Neural progenitor cell (in vitro differentiated cells): Measurements from ENCODE around the gene TCF7L2. TPM values are rescaled to one million over a fixed set of nuclear protein-coding genes. Genes with fewer than 3 reads are reported as not detected.
A peak's percentile ranks its signal among the peaks of the same experiment; 100 is the strongest.

ENCODE experiments used
- DNase-seq: peaks from one replicate; pipeline ENCODE4 v3.0.0-alpha.2; 2016; ENCODE audit warnings: low spot score
- H2AFZ ChIP-seq: fragments of 200-600 bp; sonication (generic); replicated peaks from 2 replicates; pipeline ENCODE4 v1.6.1; 2016; ENCODE audit warnings: antibody characterized with exemption
- H3F3A ChIP-seq: fragments of 200-600 bp; sonication (generic); 2 replicates; pipeline ENCODE4 v1.6.1; 2016; ENCODE audit warnings: antibody characterized with exemption, low read depth
- H3K27ac ChIP-seq: fragments of 200-600 bp; sonication (generic); 2 replicates; pipeline ENCODE4 v1.5.1; 2016; ENCODE audit warnings: mild to moderate bottlenecking
- H3K27me3 ChIP-seq: fragments of 200-600 bp; sonication (generic); 2 replicates; pipeline ENCODE4 v1.6.1; 2016; ENCODE audit warnings: mild to moderate bottlenecking, moderate library complexity
- H3K36me3 ChIP-seq: fragments of 200-600 bp; sonication (generic); 2 replicates; pipeline ENCODE4 v1.5.1; 2016
- H3K4me1 ChIP-seq: fragments of 200-600 bp; sonication (generic); 2 replicates; pipeline ENCODE4 v1.6.1; 2016; ENCODE audit warnings: mixed run types
- H3K4me2 ChIP-seq: fragments of 200-600 bp; sonication (generic); 2 replicates; pipeline ENCODE4 v1.6.1; 2016
- H3K4me3 ChIP-seq: fragments of 200-600 bp; sonication (generic); 2 replicates; pipeline ENCODE4 v1.5.1; 2016
- H3K79me2 ChIP-seq: fragments of 200-600 bp; sonication (generic); 2 replicates; pipeline ENCODE4 v1.6.1; 2016; ENCODE audit warnings: low read depth
- H3K9ac ChIP-seq: fragments of 200-600 bp; sonication (generic); 2 replicates; pipeline ENCODE4 v1.6.1; 2016
- H3K9me3 ChIP-seq: fragments of 200-600 bp; sonication (generic); 2 replicates; pipeline ENCODE4 v1.5.1; 2016; ENCODE audit warnings: low read depth
- H4K20me1 ChIP-seq: fragments of 200-600 bp; sonication (generic); 2 replicates; pipeline ENCODE4 v1.6.1; 2016; ENCODE audit warnings: low read depth
- H3K27ac Mint-ChIP-seq: 3 replicates; pipeline ENCODE4 v1.8.0; 2021; ENCODE audit warnings: mixed read lengths
- H3K27me3 Mint-ChIP-seq: 2 replicates; pipeline ENCODE4 v1.8.0; 2022; ENCODE audit warnings: low read depth, mild to moderate bottlenecking, inconsistent platforms, moderate library complexity, mixed read lengths; ENCODE audit not compliant: insufficient read depth
- H3K36me3 Mint-ChIP-seq: 3 replicates; pipeline ENCODE4 v1.8.0; 2021; ENCODE audit warnings: mixed read lengths
- H3K4me1 Mint-ChIP-seq: 3 replicates; pipeline ENCODE4 v1.8.0; 2021; ENCODE audit warnings: mixed read lengths
- H3K4me3 Mint-ChIP-seq: 3 replicates; pipeline ENCODE4 v1.8.0; 2021; ENCODE audit warnings: mild to moderate bottlenecking, moderate library complexity, mixed read lengths
- H3K9me3 Mint-ChIP-seq: 3 replicates; pipeline ENCODE4 v1.8.0; 2020; ENCODE audit warnings: mixed read lengths
- EZH2 ChIP-seq: fragments of 200-600 bp; sonication (generic); IDR thresholded peaks from 2 replicates; pipeline ENCODE4 v1.6.1; 2017; ENCODE audit warnings: antibody characterized with exemption, mild to moderate bottlenecking, moderate library complexity
- EZH2phosphoT487 ChIP-seq: fragments of 200-600 bp; sonication (generic); IDR thresholded peaks from 2 replicates; pipeline ENCODE4 v1.6.1; 2017; ENCODE audit warnings: antibody characterized with exemption
- total RNA-seq: library from RNA; depleted of rRNA; stranded (reverse); fragments of >200 nt; gene quantifications from 2 replicates; pipeline ENCODE4 v1.2.3, GENCODE V29; 2015; ENCODE audit warnings: low replicate concordance
- TF ChIP-seq, protein P1 (sequence below): fragments of 200-600 bp; sonication (generic); IDR thresholded peaks from 2 replicates; pipeline ENCODE4 v1.5.1; 2017; ENCODE audit warnings: antibody characterized with exemption, mild to moderate bottlenecking

TCF7L2 gene
- total RNA-seq, 1 donor from 2014 or later, result 12.3 TPM

DNA sequence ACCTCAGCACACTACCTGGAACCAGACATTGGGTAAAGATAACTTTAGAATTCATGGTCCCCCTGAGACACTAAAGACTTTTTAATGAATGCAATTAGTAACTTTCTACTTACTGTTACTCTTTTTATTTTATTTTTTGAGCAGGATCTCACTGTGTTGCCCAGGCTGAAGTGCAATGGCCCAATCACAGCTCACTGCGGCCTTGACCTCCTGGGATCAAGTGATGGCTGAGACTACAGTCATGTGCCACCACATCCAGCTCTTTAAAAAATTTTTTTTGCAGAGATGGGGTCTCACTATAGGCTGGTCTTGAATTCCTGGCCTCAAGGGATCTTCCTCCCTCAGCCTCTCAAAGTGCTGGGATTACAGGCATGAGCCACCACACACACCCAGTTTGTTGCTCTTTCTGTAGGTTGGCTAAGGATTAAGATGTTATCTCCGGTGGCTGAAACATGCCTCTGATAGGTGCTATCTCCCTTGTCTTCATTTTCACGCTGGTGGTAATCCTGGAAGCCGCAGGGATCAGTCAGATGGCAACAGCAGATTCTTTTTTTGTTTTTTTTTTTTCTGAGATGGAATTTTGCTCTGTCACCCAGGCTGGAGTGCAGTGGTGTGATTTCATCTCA, 128.3 kb downstream of the TCF7L2 start:
- Histone ChIP-seq H3K4me2 (no peak overlapping the region), H3K9ac (no peak overlapping the region), H3K4me3 (no peak overlapping the region), H3K79me2 (peaks cover 100% of the 10 kb centered on the region), H2AFZ (no peak overlapping the region), H3K9me3 (no peaks in the 10 kb centered on the region), H3F3A (peaks cover 22% of the 10 kb centered on the region), H3K4me1 (peaks cover 20% of the 10 kb centered on the region), H4K20me1 (peaks cover 85% of the 10 kb centered on the region), H3K27me3 (no peaks in the 10 kb centered on the region), H3K36me3 (no peaks in the 10 kb centered on the region), H3K27ac (no peak overlapping the region)
- Mint-ChIP-seq H3K27ac (no peak overlapping the region), H3K27me3 (peaks cover 2% of the 10 kb centered on the region), H3K9me3 (no peaks in the 10 kb centered on the region), H3K4me3 (no peak overlapping the region), H3K36me3 (no peaks in the 10 kb centered on the region), H3K4me1 (peaks cover 35% of the 10 kb centered on the region)
- no peak for DNase-seq
- TF ChIP-seq EZH2 (no peak), EZH2phosphoT487 (no peak)
- TF ChIP-seq, protein P1, sequence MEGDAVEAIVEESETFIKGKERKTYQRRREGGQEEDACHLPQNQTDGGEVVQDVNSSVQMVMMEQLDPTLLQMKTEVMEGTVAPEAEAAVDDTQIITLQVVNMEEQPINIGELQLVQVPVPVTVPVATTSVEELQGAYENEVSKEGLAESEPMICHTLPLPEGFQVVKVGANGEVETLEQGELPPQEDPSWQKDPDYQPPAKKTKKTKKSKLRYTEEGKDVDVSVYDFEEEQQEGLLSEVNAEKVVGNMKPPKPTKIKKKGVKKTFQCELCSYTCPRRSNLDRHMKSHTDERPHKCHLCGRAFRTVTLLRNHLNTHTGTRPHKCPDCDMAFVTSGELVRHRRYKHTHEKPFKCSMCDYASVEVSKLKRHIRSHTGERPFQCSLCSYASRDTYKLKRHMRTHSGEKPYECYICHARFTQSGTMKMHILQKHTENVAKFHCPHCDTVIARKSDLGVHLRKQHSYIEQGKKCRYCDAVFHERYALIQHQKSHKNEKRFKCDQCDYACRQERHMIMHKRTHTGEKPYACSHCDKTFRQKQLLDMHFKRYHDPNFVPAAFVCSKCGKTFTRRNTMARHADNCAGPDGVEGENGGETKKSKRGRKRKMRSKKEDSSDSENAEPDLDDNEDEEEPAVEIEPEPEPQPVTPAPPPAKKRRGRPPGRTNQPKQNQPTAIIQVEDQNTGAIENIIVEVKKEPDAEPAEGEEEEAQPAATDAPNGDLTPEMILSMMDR, result no peak

DNA sequence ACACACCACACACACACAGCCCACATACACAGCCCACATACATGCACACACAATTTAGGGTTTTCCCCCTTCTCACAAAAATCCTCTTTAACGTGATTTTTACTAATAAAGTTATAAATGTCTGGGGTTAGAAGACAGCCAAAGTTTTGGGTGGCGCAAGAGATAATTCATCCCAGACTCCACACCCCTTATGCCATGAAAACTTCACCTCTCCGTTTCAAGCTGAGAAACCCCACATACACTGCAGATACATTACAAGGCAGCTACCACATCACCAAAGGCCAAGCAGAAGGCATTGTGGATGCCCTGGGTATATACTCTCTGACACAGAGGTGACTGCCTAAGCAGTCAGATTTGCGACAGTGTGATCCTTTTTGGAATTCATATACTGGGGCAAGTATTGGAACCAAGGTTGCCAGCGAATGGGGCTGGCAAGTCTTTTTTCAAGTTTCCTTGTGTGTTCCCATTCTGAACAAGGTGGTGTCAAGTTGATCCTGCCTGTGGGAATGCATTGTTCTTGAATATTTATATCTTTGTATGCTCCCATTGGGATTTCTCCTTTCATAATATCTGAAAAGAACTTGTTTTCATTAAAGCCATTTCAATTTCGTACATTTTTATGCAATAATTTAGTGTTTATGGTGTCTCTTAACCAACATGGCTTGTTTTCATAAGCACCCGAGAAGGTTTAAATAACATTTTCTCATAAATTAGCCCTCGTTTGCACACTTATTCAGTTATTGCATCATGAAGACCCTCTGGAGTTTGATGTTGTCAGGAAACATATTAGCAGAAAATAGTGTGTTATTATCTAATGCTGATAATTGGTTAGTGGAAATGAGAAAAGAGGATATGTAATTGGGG, 130.2 kb downstream of the TCF7L2 start:
- Histone ChIP-seq H3K36me3 (no peaks in the 10 kb centered on the region), H3K4me2 (no peak overlapping the region), H2AFZ (no peak overlapping the region), H3K4me3 (no peak overlapping the region), H3K9me3 (no peaks in the 10 kb centered on the region), H3K4me1 (peaks cover 20% of the 10 kb centered on the region), H3K27ac (no peak overlapping the region), H4K20me1 (peaks cover 92% of the 10 kb centered on the region), H3F3A (peaks cover 14% of the 10 kb centered on the region), H3K79me2 (peaks cover 100% of the 10 kb centered on the region), H3K9ac (no peak overlapping the region), H3K27me3 (no peaks in the 10 kb centered on the region)
- H3K27ac Mint-ChIP-seq, result no peak overlapping the region
- peaks cover 2% of the 10 kb centered on the region for H3K27me3 Mint-ChIP-seq
- no peak for DNase-seq
- no peaks in the 10 kb centered on the region for H3K9me3 Mint-ChIP-seq
- H3K36me3 Mint-ChIP-seq, result peaks cover under 1% of the 10 kb centered on the region
- TF ChIP-seq EZH2, result no peak
- TF ChIP-seq EZH2phosphoT487, result no peak
- TF ChIP-seq, protein P1, result no peak
- peaks cover 22% of the 10 kb centered on the region for H3K4me1 Mint-ChIP-seq
- no peak overlapping the region for H3K4me3 Mint-ChIP-seq

DNA sequence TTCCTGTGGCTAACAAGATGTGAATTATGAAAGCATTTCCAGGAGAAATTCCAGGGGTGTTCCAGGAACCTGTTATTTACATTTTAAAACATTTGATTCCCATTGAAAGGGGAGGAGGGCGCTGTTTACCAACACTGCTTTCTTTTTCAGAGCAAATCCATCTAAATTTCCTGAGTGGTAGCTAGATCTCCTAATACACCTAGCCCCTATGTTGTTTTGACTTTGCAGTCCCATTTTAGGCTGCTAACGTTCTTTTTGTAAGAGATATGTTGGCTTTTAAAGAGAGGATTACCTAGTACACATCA, 130.8 kb downstream of the TCF7L2 start:
- Histone ChIP-seq H3K4me2 (no peak overlapping the region), H3K27me3 (no peaks in the 10 kb centered on the region), H3K79me2 (peaks cover 100% of the 10 kb centered on the region), H3K4me3 (no peak overlapping the region), H3K36me3 (no peaks in the 10 kb centered on the region), H4K20me1 (peaks cover 92% of the 10 kb centered on the region), H2AFZ (no peak overlapping the region), H3K9ac (no peak overlapping the region), H3K27ac (no peak overlapping the region), H3K9me3 (no peaks in the 10 kb centered on the region), H3F3A (peaks cover 14% of the 10 kb centered on the region), H3K4me1 (peaks cover 16% of the 10 kb centered on the region)
- no peak for DNase-seq
- peaks cover 4% of the 10 kb centered on the region for H3K36me3 Mint-ChIP-seq
- peaks cover 21% of the 10 kb centered on the region for H3K4me1 Mint-ChIP-seq
- TF ChIP-seq, protein P1, result peak; percentile 51
- no peak for TF ChIP-seq EZH2phosphoT487
- TF ChIP-seq EZH2, result no peak
- no peak overlapping the region for H3K27ac Mint-ChIP-seq
- peaks cover 2% of the 10 kb centered on the region for H3K27me3 Mint-ChIP-seq
- H3K9me3 Mint-ChIP-seq, result no peaks in the 10 kb centered on the region
- no peak overlapping the region for H3K4me3 Mint-ChIP-seq
